ENCODE data around the gene DHRS1. TPM values are rescaled to one million over a fixed set of nuclear protein-coding genes. Genes with fewer than 3 reads are reported as not detected.

DHRS1 gene
- total RNA-seq, 1 experiment from 2014 or later = 19.7 TPM

DNA sequence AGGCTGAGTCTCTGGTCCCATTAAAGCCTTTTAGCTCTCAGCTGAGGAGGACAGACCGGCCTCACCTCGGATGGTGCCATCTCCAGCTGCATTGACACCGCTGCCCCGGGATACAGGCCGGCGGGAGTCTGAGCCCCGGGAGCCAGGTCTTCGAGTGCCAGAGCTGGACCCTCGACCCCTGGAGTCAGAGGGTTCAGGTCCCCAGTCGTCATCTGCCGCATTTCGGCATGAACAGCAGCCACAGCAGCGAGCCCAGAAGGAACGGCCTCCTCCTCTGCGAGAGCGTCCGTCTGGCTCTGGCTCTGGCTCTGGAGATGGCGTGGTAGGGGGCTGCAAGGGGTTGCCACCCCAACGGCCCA, 37.6 kb downstream of the DHRS1 start:
- H3K36me3 Mint-ChIP-seq (ENCODE audit: insufficient read depth, unreplicated experiment) = peaks cover 3% of the 10 kb centered on the region
- H3K27me3 Mint-ChIP-seq (ENCODE audit: unreplicated experiment) = no peaks in the 10 kb centered on the region
- TF ChIP-seq, protein P1, sequence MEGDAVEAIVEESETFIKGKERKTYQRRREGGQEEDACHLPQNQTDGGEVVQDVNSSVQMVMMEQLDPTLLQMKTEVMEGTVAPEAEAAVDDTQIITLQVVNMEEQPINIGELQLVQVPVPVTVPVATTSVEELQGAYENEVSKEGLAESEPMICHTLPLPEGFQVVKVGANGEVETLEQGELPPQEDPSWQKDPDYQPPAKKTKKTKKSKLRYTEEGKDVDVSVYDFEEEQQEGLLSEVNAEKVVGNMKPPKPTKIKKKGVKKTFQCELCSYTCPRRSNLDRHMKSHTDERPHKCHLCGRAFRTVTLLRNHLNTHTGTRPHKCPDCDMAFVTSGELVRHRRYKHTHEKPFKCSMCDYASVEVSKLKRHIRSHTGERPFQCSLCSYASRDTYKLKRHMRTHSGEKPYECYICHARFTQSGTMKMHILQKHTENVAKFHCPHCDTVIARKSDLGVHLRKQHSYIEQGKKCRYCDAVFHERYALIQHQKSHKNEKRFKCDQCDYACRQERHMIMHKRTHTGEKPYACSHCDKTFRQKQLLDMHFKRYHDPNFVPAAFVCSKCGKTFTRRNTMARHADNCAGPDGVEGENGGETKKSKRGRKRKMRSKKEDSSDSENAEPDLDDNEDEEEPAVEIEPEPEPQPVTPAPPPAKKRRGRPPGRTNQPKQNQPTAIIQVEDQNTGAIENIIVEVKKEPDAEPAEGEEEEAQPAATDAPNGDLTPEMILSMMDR (IDR thresholded peaks at IDR 0.05; ENCODE audit: unreplicated experiment) = no peak
- no TSS peak for BruUV-seq (replicated peaks)
- no peak for DNase-seq
- H3K9me3 Mint-ChIP-seq (ENCODE audit: low read depth, unreplicated experiment) = no peaks in the 10 kb centered on the region
- no peak overlapping the region for H3K27ac Mint-ChIP-seq (ENCODE audit: unreplicated experiment)
- no peaks in the 10 kb centered on the region for H3K4me1 Mint-ChIP-seq (ENCODE audit: low read depth, unreplicated experiment)
- intact Hi-C loops (cut with micrococcal nuclease; ENCODE audit: unreplicated experiment) = no loop called here
- no peak overlapping the region for H3K4me3 Mint-ChIP-seq (ENCODE audit: low read depth, unreplicated experiment)
- CTCF ChIA-PET = interaction anchor here (0.6 kb wide), 2 partner anchors 19 to 57 kb away, joined by 3 to 4 read pairs; partner anchors contain the start of gene TSSK4

GRCh38 chr14:24261256-24261968, 38.2 kb downstream of the DHRS1 start:
- H3K9me3 Mint-ChIP-seq (ENCODE audit: low read depth, unreplicated experiment) = no peaks in the 10 kb centered on the region
- no peak overlapping the region for H3K4me3 Mint-ChIP-seq (ENCODE audit: low read depth, unreplicated experiment)
- no peaks in the 10 kb centered on the region for H3K27me3 Mint-ChIP-seq (ENCODE audit: unreplicated experiment)
- intact Hi-C loops (cut with micrococcal nuclease; ENCODE audit: unreplicated experiment) = no loop called here
- DNase-seq = no peak
- H3K36me3 Mint-ChIP-seq (ENCODE audit: insufficient read depth, unreplicated experiment) = no peaks in the 10 kb centered on the region
- CTCF ChIA-PET = interaction anchor here (0.6 kb wide), 2 partner anchors 18 to 56 kb away, joined by 3 to 4 read pairs; partner anchors contain the start of gene TSSK4
- TF ChIP-seq, protein P1 (IDR thresholded peaks at IDR 0.05; ENCODE audit: unreplicated experiment) = no peak
- no TSS peak for BruUV-seq (replicated peaks)
- H3K4me1 Mint-ChIP-seq (ENCODE audit: low read depth, unreplicated experiment) = no peaks in the 10 kb centered on the region
- H3K27ac Mint-ChIP-seq (ENCODE audit: unreplicated experiment) = no peak overlapping the region

- H3K9me3 Mint-ChIP-seq (ENCODE audit: low read depth, unreplicated experiment) = no peaks in the 10 kb centered on the region
- CTCF ChIA-PET = no interaction called here
- H3K4me3 Mint-ChIP-seq (ENCODE audit: low read depth, unreplicated experiment) = no peak overlapping the region
- intact Hi-C loops (cut with micrococcal nuclease; ENCODE audit: unreplicated experiment) = no loop called here
- no peaks in the 10 kb centered on the region for H3K4me1 Mint-ChIP-seq (ENCODE audit: low read depth, unreplicated experiment)
- no TSS peak for BruUV-seq (replicated peaks)
- H3K27ac Mint-ChIP-seq (ENCODE audit: unreplicated experiment) = no peak overlapping the region
- DNase-seq = no peak
- TF ChIP-seq, protein P1 (IDR thresholded peaks at IDR 0.05; ENCODE audit: unreplicated experiment) = no peak
- H3K36me3 Mint-ChIP-seq (ENCODE audit: insufficient read depth, unreplicated experiment) = no peaks in the 10 kb centered on the region
- no peaks in the 10 kb centered on the region for H3K27me3 Mint-ChIP-seq (ENCODE audit: unreplicated experiment)
Observed at GRCh38 chr14:24260780-24261157, 38.8 kb downstream of the DHRS1 start.

GRCh38 chr14:24260026-24260779, 39.4 kb downstream of the DHRS1 start:
- Mint-ChIP-seq H3K9me3 (ENCODE audit: low read depth, unreplicated experiment) (no peaks in the 10 kb centered on the region), H3K36me3 (ENCODE audit: insufficient read depth, unreplicated experiment) (no peaks in the 10 kb centered on the region), H3K27me3 (ENCODE audit: unreplicated experiment) (no peaks in the 10 kb centered on the region), H3K4me1 (ENCODE audit: low read depth, unreplicated experiment) (no peaks in the 10 kb centered on the region), H3K27ac (ENCODE audit: unreplicated experiment) (no peak overlapping the region), H3K4me3 (ENCODE audit: low read depth, unreplicated experiment) (no peak overlapping the region)
- TF ChIP-seq, protein P1 (IDR thresholded peaks at IDR 0.05; ENCODE audit: unreplicated experiment) = no peak
- no peak for DNase-seq
- BruUV-seq (replicated peaks) = no TSS peak
- CTCF ChIA-PET = no interaction called here
- intact Hi-C loops (cut with micrococcal nuclease; ENCODE audit: unreplicated experiment) = no loop called here
